ENCODE results near the gene CEP170.

The CEP170 gene

DNA sequence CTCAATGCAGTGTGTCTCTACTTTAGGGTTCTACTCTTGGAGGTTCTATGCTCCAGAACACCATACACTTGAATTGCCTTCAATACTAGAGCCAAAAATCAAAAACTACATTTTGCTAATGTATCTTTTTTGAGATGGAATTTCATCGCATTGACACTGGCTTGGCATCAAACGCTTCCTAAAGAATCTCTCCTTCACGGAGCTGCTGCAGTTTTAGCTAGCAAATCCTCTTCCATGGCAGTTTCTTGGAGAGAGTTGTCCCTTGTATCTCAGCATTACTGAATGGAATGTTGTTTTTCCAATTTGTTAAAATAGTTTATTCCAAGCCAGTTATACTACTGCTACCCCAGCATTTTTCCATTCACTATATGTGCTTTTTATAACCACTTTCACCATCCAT lies 18.4 kb upstream of the CEP170 start:
- TF ChIP-seq SCRT1 (tag by site-specific recombination; IDR thresholded peaks at IDR 0.05; ENCODE audit: borderline replicate concordance) (no peak), HIC1 (tag by site-specific recombination; IDR thresholded peaks at IDR 0.05) (no peak), ZFP37 (tag by site-specific recombination; IDR thresholded peaks at IDR 0.05) (no peak), ZNF404 (tag by site-specific recombination; IDR thresholded peaks at IDR 0.05) (no peak), ZNF514 (tag by site-specific recombination; IDR thresholded peaks at IDR 0.05) (no peak), ZNF169 (tag by site-specific recombination; IDR thresholded peaks at IDR 0.05) (no peak), ZNF423 (tag by site-specific recombination; IDR thresholded peaks at IDR 0.05) (no peak), GLIS2 (tag by site-specific recombination; IDR thresholded peaks at IDR 0.05) (no peak), ZNF202 (tag by site-specific recombination; IDR thresholded peaks at IDR 0.05; ENCODE audit: borderline replicate concordance) (no peak), ZNF776 (tag by site-specific recombination; IDR thresholded peaks at IDR 0.05; ENCODE audit: borderline replicate concordance) (no peak), ZNF548 (tag by site-specific recombination; IDR thresholded peaks at IDR 0.05) (no peak), ZNF473 (tag by site-specific recombination; IDR thresholded peaks at IDR 0.05) (no peak), ZNF777 (tag by site-specific recombination; IDR thresholded peaks at IDR 0.05; ENCODE audit: borderline replicate concordance) (no peak), PRDM2 (tag by site-specific recombination; IDR thresholded peaks at IDR 0.05; ENCODE audit: borderline replicate concordance) (no peak), ZNF302 (tag by site-specific recombination; IDR thresholded peaks at IDR 0.05; ENCODE audit: low read depth) (no peak)
- no peak overlapping the region for H3K27ac ChIP-seq (ENCODE audit: extremely low read depth, low read depth, low read length)
- no peak overlapping the region for H3K4me3 ChIP-seq (ENCODE audit: low read depth, low read length)
- POLR2A ChIA-PET = interaction anchor here (0.6 to 2.7 kb wide), 2 partner anchors 17 to 84 kb away, joined by 5 to 12 read pairs; partner anchors contain the start of gene SDCCAG8
- CTCF ChIA-PET = no interaction called here
- peaks cover 25 to 55% of the 10 kb centered on the region in 2 experiments for H3K36me3 ChIP-seq (ENCODE audit: control insufficient read depth in 2 of 2, insufficient read depth in 1 of 2, low read length in 2 of 2)
- no peaks in the 10 kb centered on the region for H3K4me1 ChIP-seq (ENCODE audit: control insufficient read depth, insufficient read depth, low read length)
- no peaks in the 10 kb centered on the region for H3K9me3 ChIP-seq (ENCODE audit: control insufficient read depth, insufficient read depth, low read depth, low read length)

- POLR2A ChIA-PET = interaction anchor here (2.7 kb wide), 1 partner anchor 16 kb away, joined by 12 read pairs; the partner anchor contains the start of gene SDCCAG8
- CTCF ChIA-PET = interaction anchor here (0.7 to 1.1 kb wide), 2 partner anchors 71 to 158 kb away, joined by 4 to 5 read pairs; no protein-coding TSS in a partner anchor
- Histone ChIP-seq H3K36me3 (ENCODE audit: control insufficient read depth in 2 of 2, insufficient read depth in 1 of 2, low read length in 2 of 2) (peaks cover 22 to 49% of the 10 kb centered on the region in 2 experiments), H3K27ac (ENCODE audit: extremely low read depth, low read depth, low read length) (no peak overlapping the region), H3K9me3 (ENCODE audit: control insufficient read depth, insufficient read depth, low read depth, low read length) (no peaks in the 10 kb centered on the region), H3K4me1 (ENCODE audit: control insufficient read depth, insufficient read depth, low read length) (no peaks in the 10 kb centered on the region), H3K4me3 (ENCODE audit: low read depth, low read length) (no peak overlapping the region)
- TF ChIP-seq ZNF768 (tag by site-specific recombination; IDR thresholded peaks at IDR 0.05) = no peak
- no peak for TF ChIP-seq KLF10 (tag by site-specific recombination; IDR thresholded peaks at IDR 0.05)
- no peak for TF ChIP-seq ZNF239 (tag by site-specific recombination; IDR thresholded peaks at IDR 0.05)
- no peak for TF ChIP-seq SP2 (tag by site-specific recombination; IDR thresholded peaks at IDR 0.05)
- TF ChIP-seq OSR2 (tag by site-specific recombination; IDR thresholded peaks at IDR 0.05) = no peak
- no peak for TF ChIP-seq ZNF16 (tag by site-specific recombination; IDR thresholded peaks at IDR 0.05; ENCODE audit: low read depth)
- no peak for TF ChIP-seq GLI2 (tag by site-specific recombination; IDR thresholded peaks at IDR 0.05; ENCODE audit: borderline replicate concordance, low read depth)
- TF ChIP-seq, protein P1, sequence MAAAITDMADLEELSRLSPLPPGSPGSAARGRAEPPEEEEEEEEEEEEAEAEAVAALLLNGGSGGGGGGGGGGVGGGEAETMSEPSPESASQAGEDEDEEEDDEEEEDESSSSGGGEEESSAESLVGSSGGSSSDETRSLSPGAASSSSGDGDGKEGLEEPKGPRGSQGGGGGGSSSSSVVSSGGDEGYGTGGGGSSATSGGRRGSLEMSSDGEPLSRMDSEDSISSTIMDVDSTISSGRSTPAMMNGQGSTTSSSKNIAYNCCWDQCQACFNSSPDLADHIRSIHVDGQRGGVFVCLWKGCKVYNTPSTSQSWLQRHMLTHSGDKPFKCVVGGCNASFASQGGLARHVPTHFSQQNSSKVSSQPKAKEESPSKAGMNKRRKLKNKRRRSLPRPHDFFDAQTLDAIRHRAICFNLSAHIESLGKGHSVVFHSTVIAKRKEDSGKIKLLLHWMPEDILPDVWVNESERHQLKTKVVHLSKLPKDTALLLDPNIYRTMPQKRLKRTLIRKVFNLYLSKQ (tag by site-specific recombination; IDR thresholded peaks at IDR 0.05; ENCODE audit: borderline replicate concordance) = no peak
- TF ChIP-seq ZBTB26 (tag by site-specific recombination; optimal IDR thresholded peaks at IDR 0.05) = no peak
- no peak for TF ChIP-seq ZNF626 (tag by site-specific recombination; IDR thresholded peaks at IDR 0.05)
- TF ChIP-seq ZNF560 (tag by site-specific recombination; IDR thresholded peaks at IDR 0.05; ENCODE audit: borderline replicate concordance) = no peak
These were observed 17.3 kb upstream of the CEP170 start for GRCh38 chr1:243272401-243272800.
